GM19238 (cell line): ENCODE results near the gene FAM107A.
"Not testable (repeated sequence)": the region's sequence is repeated elsewhere in the genome, so short reads cannot be mapped to it uniquely, and the experiment has no call there.

Experiments used
- DNase-seq: peaks from one replicate; pipeline ENCODE4 v3.0.0; 2011; ENCODE audit warnings: low spot score; ENCODE audit not compliant: insufficient read length

Gene FAM107A

DNA sequence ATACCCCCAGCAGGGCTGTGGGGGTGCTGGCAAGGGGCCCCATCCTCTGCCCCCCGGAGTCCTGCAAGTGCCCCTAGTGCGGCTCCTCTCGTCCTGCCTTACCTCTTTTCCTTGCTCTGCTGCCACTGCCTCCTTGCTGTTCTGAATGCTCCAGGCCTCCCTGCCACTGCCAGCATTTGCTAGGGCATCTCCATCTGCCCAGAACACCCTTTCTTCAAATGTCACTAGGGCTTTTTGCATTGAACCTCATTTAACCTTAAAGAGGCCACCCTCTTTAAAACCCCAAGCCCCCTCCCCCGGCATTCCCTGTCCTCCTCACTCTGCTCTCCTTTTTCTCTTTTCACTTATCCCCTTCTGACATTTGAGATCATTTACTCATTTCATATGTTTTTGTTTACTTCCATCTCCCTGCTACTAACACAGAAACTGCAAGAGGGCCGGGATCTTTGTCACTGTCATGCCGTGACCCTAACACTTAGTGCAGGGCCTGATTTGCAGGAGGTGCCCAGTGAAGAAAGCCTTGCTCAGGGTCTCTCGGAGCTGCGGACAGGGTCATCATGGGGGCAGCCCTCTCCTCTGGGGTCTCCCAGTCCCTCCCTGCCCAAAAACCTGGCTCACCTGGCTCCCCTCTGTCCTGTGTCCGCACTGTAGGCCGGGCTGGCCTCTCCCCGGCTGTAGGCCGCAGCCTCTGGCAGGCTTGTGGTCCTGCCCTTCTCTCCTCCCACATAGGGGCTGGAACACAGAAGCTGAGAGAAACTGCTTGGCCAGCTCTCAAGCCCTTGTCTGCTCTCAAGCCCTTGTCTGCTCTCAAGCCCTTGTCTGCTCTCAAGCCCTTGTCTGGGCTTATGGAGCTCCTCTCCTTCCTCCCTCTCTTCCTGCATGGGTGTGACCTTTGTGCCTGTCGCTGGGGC, 40.4 kb downstream of the FAM107A start, which contains the start of gene ACOX2:
ACOX2 (minus strand) TSS at position 690 of the 911 bp plus-strand sequence. CDS start 2,084 bp downstream, outside the sequence.
- no peak for DNase-seq

GRCh38 chr3:58535531-58536500, 41.4 kb downstream of the FAM107A start:
- DNase-seq: no peak

GRCh38 chr3:58534592-58535494, 42.3 kb downstream of the FAM107A start:
- DNase-seq: no peak

- peak; percentile 79 for DNase-seq
Observed at GRCh38 chr3:58532794-58533220, 44.4 kb downstream of the FAM107A start.

- DNase-seq: no peak
Observed at GRCh38 chr3:58531956-58532355, 45.2 kb downstream of the FAM107A start.

GRCh38 chr3:58531555-58531954, 45.6 kb downstream of the FAM107A start:
- DNase-seq: no peak

DNA sequence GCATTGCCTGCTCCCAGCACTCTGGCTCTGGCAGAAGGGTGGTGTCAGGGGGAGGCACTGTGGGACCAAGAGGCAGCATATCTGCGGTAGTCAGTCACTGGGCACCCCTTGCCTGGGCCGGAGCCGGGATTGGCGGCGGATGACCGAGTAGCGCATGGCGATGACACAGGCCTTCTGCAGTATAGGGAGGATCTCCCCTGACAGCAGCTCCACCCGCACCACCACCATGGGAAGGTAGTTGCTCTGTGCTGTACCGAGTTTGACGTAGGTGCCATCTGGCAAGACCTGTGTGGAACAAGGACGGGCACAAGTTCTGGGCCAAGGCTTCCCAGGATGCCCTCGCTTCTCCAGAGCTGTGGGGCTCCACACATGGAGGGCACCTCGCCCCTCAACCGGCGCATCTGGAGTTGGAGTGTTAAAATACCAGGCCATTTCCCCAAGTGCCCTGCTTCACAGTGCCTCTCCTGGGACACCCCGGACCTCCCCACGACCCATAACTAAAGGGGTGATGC, 46.8 kb downstream of the FAM107A start:
- no peak for DNase-seq

DNA sequence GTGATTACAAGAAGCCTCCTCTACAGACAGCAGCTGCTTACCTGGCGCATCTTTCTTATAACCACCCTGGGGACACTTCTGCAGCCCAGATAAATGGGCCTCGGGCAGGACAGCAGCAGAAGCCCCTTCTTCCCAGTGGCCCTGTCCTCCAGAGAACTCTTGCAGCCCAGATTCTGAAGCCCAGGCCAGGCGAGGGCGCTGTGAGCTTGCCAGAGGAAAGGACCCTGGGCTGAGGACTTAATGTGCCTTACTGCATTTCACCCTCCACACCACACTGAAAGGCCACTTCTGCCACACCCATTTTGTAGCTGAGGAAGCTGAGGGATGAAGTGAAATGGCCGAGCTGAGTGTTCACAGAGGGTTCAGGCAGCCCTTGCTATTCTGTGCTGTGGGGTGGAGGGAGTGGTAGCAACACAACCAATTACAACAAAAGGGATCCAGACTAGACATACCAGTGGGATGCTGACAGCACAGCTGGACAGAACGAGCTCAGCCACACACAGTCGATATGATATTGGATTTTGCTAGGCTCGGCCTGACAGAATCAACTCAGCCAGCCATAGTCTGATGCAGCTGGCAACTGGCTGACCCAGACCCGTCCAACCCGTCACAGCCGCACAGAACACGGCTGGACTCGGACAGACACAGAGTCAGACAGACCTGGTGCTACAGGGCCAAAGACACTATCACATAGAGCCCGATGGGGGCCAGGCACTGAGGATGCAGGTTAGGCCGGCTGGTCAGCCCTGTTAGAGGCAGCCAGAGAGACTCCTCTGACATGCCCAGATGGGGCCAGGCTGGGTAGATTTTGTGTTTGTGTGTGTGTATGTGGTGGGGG, 47.5 kb downstream of the FAM107A start:
- DNase-seq: no peak

- no peak for DNase-seq
Observed at GRCh38 chr3:58528629-58529028, 48.6 kb downstream of the FAM107A start.

DNA sequence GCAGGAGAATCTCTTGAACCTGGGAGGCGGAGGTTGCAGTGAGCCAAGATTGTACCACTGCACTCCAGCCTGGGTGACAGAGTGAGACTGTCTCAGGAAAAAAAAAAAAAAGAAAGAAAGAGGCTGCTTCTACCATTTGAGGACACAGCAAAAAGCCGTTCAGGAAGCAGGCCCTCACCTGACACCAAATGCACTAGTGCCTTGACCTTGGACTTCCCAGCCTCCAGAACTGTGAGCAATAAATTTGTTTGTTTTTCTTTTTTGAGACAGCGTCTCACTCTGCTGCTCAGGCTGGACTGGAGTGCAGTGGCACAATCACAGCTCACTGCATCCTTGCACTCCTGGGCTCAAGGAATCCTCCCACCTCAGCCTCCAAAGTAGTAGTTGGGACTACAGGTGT, 49.8 kb downstream of the FAM107A start:
- DNase-seq: not testable (repeated sequence)

DNA sequence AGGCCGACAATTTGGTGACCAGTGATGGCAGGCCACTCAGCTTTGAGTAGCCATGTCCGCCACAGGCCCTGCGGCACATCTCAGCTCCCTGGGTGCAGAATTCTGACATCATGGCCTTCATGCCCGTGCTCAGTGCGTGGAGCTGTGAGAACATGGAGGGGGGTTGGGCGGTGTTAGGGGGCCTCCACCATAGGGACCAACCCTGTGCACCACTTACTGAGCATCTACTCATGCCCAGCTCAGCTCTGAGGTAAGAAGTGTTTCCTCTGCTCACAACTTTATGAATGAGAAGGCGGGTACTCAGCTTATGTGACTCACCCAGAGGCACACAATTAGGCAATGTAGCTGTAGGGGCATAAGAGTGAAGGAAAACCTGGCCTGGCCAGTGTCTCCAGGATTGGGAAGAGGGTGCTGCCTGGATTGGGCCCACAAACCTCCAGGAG, 50.7 kb downstream of the FAM107A start:
- no peak for DNase-seq

- no peak for DNase-seq
Observed at GRCh38 chr3:58524326-58524888, 52.8 kb downstream of the FAM107A start.

DNA sequence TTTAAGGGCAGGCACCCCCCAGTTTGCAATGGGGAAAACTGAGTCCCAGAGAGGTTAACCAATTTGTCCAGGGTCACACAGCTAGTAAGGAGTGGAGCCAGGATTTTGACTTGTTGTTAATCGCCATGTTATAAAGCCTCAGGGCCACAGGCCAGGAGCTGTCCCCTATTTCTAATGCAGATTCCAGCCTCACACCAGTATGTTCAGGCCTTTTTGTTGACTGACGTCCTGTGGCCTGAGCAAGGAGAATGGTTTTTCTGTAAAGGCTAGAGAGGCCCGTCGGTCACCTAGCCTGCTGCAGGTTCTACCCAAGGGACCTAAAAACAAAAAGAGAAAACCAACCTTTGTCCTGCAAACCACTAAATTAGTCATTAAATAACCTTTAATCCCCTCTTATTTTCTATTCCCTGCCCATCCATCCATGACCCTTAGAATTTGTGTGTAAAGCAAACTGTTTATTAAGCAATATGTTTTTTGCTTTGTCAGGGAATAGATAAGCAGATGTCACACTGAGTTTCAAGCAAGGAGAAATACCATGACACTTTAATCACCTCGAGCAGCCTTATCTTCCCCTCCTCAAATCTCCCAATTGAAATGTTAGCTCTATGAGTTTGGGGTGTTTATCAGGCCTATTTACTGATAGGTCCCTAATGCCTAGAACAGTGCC, 54.3 kb downstream of the FAM107A start:
- no peak for DNase-seq

DNA sequence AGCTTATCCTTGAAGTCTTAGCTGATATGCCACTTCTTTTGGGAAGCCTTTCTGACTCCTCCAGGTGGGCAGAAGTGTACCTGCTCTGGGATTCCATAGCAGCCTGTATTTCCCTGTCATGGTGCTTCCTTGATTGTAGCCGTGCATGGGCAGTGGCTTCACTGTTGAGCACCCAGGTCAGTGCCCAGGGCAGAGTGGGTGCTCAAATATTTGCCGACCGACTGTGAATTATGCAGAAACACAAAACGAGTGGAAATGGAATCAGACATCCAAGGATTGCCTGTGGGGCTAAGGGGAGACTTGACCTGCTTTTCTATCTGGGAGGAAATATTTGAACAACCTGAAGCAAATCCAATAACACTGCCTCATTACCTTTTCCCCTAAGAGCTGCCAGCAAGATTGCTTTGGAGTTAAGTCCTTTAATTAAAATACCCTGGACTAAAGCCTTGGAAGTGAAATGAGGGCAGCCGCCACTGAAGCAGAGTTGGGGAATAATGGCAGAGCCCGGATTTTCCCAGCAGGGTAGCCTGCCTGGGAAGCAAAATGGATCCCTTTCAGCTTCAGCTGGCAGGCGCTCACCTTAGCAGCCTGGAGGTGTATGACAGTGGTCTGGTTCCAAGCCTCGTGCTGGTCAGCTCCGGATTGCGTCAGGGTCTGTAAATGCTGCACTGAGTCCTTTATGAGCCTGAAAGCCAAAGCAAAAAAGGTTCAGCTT, 55.1 kb downstream of the FAM107A start:
- no peak for DNase-seq

DNA sequence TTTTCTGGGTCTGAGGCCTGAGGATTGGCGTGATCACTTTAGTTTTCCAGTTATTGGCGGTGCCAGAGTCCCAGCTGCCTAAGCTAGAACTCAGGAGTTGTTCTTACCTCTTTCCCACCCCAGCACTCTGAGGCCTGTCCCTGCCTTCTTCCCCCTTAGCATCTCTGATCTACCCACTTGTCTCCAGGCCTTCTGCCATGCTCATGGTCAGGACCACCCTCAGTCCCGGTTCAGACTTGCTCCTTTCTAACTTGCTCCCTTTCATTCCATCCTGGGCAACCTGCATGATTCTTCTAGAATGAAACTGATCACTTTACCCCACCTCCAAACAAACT, 55.9 kb downstream of the FAM107A start:
- DNase-seq: no peak

DNA sequence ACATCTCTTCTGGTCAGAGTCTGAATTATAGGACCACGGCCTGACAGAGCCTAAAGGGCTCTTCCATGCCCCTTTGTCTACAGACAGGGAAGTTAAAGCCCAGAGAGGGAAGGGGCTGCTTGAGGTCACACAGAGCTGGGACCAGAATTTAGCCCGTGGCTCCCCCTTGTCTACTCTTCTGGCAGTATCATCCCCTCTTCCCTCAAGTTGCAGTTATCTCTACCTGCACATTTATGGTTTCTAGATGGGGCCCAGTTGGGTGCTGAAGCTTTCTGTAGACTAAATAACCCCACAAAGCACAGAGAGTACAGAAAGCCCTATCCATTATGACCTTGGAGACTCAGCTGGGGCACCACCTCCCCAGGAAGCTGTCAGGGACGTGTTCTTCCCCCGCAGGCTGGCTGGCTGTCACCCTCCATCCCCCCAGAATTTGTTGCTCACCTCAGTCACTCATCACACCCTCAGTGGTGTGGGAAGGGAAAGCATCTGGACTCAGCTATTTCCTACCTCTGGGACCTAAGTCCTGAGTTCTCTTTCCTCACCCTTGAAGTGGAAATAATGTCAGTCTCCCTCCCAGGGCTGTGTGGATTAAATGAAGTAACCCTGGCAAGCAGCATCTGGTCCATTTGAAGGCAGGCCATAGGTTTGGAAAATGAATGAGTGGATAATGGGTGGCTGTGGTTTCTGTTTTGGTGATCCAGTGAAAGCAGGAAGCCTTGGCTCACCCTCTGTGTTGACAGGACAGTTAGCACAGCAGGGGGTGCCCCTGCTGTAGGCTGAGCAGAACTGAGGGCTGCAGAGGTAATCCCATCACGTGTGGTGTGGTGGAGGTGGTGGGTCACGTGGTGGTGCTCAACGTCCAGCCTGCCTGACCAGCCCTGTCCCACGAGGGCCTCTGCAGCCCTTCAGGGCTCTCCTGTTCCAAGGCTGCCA, 56.5 kb downstream of the FAM107A start:
- DNase-seq: no peak
